GM21723 (cell line): Measurements from ENCODE around the gene ERP44.
A peak's percentile ranks its signal among the peaks of the same experiment; 100 is the strongest.
"Not testable (repeated sequence)": the region's sequence is repeated elsewhere in the genome, so short reads cannot be mapped to it uniquely, and the experiment has no call there.

Source experiments
- ATAC-seq: cut with Tn5 transposase; IDR thresholded peaks from one replicate; pipeline ENCODE4 v1.9.1; 2021; ENCODE audit warnings: mild to moderate bottlenecking, moderate library complexity; ENCODE audit not compliant: unreplicated experiment

ERP44 gene

GRCh38 chr9:100070104-100071041, 28.4 kb downstream of the ERP44 start:
- no peak for ATAC-seq

DNA sequence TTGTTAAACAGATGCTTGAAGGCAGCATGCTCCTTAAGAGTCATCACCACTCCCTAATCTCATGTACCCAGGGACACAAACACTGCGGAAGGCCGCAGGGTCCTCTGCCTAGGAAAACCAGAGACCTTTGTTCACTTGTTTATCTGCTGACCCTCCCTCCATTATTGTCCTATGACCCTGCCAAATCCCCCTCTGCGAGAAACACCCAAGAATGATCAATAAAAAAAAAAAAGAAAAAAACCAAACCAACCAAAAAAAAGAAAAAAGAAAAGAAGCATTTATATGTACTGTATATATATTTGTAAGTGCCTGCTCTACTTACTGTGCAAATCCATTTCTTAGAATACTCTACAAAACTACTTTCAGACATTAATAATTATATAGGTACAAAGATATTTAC, 29.7 kb downstream of the ERP44 start:
- not testable (repeated sequence) for ATAC-seq

- not testable (repeated sequence) for ATAC-seq
Observed at GRCh38 chr9:100067990-100068389, 30.8 kb downstream of the ERP44 start.

DNA sequence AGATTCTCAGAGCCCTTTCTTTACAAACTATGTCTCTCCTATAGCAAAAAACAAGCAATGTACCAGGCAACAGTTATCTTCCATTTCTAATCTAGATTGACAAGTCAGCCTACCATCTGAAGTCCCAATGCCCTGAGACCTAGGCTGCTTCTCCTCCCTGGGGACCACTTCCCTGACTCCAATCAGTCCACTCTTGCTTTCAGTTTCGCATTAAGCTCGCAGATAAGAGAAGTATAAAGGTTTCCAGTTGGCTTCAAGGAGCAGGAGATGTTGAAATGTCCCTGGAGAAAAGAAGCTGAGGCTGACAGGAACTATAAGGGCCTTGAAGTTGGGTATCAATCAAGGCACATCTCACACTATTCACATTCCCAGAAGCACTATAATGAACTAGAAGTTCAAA, 32.3 kb downstream of the ERP44 start:
- peak; percentile 79 for ATAC-seq

DNA sequence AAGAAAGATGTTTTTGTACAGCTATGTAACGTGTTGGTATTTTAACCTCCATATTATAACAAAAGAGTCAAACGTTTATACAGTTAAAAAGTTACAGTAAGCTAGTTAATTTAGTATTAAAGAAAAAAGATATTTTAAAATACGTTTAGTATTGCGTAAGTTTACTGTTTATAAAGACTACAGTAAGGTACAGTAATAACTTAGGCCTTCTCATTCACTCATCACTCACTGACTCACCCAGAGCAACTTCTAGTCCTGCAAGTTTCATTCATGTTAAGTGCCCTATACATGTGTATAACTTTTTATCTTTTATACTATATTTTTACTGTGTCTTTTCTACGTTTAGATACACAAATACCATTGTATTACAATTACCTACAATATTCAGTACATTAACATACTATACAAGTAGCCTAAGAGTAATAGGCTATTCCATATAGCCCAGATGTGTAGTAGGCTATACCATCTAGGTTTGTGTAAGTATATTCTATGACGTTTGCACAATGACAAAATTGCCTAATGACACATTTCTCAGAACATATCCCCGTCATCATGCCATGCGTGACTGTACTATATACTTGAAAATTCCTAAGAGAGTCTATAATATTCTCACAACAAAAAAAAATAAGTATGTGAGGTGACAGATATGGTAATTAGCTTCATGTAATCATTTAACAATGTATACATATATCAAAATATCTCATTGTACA, 33.8 kb downstream of the ERP44 start:
- ATAC-seq: no peak

DNA sequence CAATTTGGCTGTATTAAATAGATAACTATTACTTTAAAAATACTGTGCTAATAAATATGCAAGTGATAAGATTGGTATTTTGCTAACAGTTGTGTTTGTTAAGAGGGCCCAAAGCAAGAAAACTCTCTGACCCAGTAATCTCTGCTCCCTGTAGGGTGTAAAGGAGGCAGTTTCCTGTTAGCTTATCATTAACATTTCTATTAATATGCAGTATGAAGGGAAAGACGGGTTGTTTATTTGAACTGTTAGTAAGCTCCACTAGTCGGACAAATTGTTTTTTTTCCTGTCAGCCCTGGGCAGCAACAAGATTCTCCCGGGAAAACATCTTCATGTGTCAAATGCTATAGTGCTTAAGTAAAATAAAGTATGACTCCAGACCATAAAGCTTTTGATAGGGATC, 35.6 kb downstream of the ERP44 start:
- ATAC-seq: no peak

GRCh38 chr9:100062683-100063082, 36.1 kb downstream of the ERP44 start:
- not testable (repeated sequence) for ATAC-seq

DNA sequence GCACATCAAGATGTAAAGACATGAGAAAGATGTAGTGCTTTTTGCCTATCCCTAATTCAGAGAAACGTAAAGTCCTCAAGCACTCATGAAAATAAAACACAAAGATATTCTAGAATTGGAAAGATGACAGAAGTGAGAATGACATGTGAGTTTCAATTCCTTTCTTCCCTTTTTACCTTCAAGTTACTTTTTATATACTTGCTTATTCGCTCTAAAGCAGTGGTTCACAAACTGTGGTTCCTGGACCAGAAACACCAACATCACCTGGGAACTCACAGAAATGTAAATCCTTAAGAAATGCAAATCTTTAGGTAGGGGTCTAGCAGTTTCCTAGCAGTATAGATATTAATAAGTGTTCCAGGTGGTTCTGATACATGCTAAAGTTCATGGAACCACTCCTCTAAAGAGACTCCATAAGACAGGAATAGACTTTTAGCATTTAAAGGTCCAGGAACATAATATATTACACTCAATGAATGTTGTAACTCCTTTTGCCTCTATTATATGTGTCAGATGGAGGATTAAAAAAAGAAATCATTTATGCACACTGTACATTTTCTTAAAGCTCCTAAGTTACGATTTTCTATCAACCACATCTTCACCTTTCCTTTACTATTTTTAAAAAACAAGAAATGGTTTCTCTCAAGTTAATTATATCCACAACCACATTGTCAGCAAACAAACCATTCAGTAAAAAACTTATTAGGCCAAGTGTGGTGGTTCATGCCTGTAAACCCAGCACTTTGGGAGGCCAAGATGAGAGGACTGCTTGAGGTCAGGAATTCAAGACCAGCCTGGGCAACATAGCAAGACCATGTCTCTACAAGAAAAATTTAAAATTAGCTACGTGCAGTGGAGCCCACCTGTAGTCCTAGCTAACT, 39.9 kb downstream of the ERP44 start:
- ATAC-seq: peak; percentile 86

DNA sequence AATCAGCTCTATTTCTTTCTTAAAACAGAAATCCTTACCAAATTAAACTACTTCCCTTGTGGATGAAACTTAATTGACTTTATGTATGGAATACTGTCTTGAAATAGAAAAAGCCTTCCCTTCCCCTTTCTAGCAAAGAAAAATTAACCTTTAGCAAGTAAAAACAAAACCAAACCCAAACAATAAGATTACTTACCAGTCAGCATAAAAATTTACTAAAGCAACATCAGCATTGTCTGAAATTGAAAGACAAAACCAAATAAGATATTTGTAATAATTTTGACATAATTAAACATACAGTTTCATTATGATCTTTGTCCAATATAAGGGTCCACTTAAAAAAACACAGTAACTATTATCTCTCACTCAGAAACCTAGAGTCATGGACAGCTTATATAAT, 41.2 kb downstream of the ERP44 start:
- no peak for ATAC-seq

GRCh38 chr9:100056561-100056960, 42.2 kb downstream of the ERP44 start:
- no peak for ATAC-seq

DNA sequence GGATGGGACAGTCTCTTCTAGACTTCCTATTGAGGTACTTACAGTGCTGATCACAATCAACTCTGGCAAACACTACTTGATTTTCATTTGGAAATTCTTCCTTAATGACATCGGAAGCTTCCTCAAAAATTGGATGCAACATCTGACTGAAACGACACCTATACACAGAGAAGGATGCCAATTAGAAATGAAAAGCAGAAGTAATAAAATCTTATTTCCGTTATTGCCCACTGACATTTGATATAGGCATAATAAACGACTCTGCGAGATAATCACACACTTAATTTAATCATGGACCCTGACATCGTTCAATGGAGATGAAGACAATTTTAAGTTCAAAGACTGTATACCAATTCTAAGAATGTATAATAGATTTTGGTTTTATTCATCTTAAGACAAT, 46.4 kb downstream of the ERP44 start:
- ATAC-seq: no peak

- ATAC-seq: no peak
Observed at GRCh38 chr9:100049551-100049950, 49.2 kb downstream of the ERP44 start.

DNA sequence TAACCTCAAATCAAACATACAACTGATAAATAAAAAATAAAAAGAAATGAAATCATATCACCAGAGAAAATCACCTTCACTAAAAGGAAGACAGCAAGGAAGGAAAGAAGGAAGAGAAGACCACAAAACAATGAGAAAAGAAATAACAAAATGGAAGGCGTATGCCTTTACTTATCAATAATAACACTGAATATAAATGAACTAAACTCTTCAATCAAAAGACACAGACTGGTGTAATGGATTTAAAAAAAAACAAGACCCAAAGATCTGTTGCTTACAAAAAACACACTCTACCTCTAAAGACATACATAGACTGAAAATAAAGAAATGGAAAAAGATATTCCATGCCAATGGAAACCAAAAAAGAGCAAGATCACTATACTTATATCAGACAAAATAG, 60.3 kb downstream of the ERP44 start:
- ATAC-seq: no peak

DNA sequence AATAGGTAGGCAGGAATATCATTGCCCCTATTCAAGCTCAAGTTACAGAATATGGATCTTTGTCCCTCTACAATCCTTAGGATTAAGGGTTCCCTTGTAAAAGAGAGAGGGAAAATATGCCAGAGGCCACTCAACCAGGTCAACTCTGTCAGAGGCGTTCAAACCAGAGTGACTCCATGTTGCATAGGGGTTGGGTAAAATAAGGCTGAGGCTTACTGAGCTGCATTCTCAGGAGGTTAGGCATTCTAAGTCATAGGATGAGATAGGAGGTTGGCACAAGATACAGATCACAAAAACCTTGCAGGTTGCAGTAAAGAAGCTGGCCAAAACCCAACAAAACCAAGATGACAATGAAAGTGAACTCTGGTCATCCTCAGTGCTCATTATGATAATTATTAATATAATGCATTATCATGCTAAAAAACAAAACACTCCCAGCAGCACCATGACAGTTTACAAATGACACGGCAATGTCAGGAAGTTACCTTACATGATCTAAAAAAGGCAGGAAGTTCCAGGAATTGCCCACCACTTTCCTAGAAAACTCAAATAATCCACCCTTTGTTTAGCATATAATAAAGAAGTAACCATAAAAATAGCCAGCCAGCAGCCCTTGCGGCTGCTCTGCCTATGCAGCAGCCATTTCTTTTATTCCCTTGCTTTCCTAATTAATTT, 64.8 kb downstream of the ERP44 start:
- no peak for ATAC-seq

DNA sequence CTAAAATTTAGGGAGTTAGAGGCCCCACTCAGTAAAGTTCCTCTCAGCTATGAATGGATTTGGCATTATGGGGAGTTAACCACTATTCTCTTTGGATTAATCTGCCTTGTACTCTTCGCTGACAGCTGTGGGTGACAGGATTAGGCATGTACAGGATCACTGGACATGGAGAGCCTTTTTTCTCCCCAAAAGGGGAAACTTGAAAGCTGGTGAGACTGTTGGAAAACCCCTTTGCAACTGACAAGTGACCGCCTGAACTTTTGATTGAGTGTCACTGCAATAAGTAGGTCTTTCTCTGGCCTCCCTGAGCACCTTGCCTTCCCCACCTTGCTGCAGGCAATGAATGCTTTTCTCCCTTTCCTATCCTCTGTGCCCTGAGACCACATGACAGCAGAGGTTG, 68.3 kb downstream of the ERP44 start:
- no peak for ATAC-seq

DNA sequence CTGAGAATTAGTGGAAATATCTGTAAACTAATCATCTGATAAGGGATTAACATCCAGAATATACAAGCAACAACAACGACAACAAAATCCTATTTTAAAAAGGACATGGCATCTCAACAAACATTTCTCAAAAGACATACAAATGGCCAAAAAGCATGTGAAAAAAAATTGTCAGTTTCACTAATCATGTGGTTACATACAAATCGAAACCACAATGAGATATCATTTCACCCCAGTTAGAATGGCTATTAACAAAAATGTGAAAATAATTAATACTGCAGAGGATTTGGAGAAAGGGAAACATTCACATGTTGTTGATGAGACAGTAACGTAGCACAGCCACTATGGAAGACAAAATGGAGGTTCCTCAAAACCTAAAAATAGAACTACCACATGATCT, 69.5 kb downstream of the ERP44 start:
- no peak for ATAC-seq

DNA sequence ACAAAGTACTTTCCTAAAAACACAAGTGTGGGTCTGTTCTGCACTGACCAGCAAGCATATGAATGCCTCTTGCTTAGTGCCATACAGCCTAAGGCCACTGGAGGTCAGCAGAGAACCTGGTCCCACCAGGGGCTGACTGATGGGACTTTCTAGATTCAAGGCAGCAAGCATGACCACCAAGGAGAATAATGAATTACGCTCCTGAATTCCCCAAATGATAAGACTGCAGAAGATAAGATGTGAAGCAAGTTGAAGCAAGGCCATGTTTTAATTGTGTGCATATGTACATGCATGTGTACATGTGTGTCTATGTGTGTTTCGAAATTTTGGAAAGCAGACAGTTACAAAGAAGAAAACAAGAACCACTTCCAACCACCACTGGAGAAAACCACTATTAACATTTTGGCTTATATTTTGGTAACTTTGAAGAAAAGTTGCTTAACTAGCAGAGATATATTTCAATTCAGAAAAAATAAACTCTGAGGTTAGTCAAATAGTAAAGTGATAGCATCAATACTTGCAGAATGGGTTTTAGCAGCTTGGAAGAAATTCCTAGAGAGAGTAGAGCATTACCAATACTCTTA, 70.5 kb downstream of the ERP44 start:
- ATAC-seq: peak; percentile 91

DNA sequence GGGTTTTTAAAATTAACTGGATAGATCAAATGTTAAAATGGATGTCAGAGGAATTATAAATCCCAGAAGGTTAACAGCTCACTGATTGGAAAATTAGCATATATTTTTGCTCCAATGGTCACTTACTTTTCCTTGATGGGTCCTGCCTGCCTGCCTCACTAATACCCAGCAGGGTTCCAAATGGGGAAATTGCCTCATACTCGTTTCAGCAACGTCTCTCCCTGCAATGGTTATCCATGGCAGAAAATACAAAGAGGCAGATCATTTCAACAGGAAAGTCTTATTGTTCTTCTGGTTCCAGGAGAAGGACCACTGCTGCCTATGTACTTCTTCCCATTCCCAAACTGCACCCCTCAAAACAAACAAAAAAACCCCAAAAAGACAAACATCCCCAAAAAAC, 71.3 kb downstream of the ERP44 start:
- no peak for ATAC-seq

- no peak for ATAC-seq
Observed at GRCh38 chr9:100021931-100022330, 76.9 kb downstream of the ERP44 start.

GRCh38 chr9:100020121-100020795, 78.5 kb downstream of the ERP44 start:
- ATAC-seq: no peak
